HG02970 (cell line): ENCODE measurements around the gene EIF5A2.
"Not testable (repeated sequence)": the region's sequence is repeated elsewhere in the genome, so short reads cannot be mapped to it uniquely, and the experiment has no call there.

Source experiments
- ATAC-seq: cut with Tn5 transposase; IDR thresholded peaks from one replicate; pipeline ENCODE4 v1.9.1; 2021; ENCODE audit warnings: mild to moderate bottlenecking, moderate library complexity, moderate number of reproducible peaks; ENCODE audit not compliant: unreplicated experiment, low FRiP score

Gene EIF5A2

GRCh38 chr3:170897978-170898377 lies 10.5 kb downstream of the EIF5A2 start:
- no peak for ATAC-seq

- ATAC-seq = not testable (repeated sequence)
These were observed 11.2 kb downstream of the EIF5A2 start for GRCh38 chr3:170897199-170897598.

GRCh38 chr3:170896781-170897180 lies 11.7 kb downstream of the EIF5A2 start:
- no peak for ATAC-seq

- not testable (repeated sequence) for ATAC-seq
These were observed 12.1 kb downstream of the EIF5A2 start for GRCh38 chr3:170896333-170896732.

GRCh38 chr3:170893895-170894294 lies 14.5 kb downstream of the EIF5A2 start:
- no peak for ATAC-seq

- ATAC-seq = no peak
These were observed 18.8 kb downstream of the EIF5A2 start for GRCh38 chr3:170889630-170890029.

GRCh38 chr3:170889132-170889531 lies 19.3 kb downstream of the EIF5A2 start:
- ATAC-seq = no peak

GRCh38 chr3:170884109-170884930 lies 24.1 kb downstream of the EIF5A2 start:
- ATAC-seq = not testable (repeated sequence)

- not testable (repeated sequence) for ATAC-seq
These were observed 29.7 kb downstream of the EIF5A2 start for GRCh38 chr3:170878688-170879087.

- not testable (repeated sequence) for ATAC-seq
These were observed 31.1 kb downstream of the EIF5A2 start for GRCh38 chr3:170877311-170877710.

- ATAC-seq = no peak
These were observed 31.9 kb downstream of the EIF5A2 start for GRCh38 chr3:170876537-170876936.

GRCh38 chr3:170869645-170870593 lies 38.5 kb downstream of the EIF5A2 start, which contains the start of gene RPL22L1:
RPL22L1 (minus strand) TSS chr3:170870195; CDS start chr3:170870167, 28 bp downstream.
- ATAC-seq = peak; percentile 95

- no peak for ATAC-seq
These were observed 39.2 kb downstream of the EIF5A2 start for GRCh38 chr3:170869239-170869590.

- ATAC-seq = no peak
These were observed 39.7 kb downstream of the EIF5A2 start for GRCh38 chr3:170868577-170869238.

GRCh38 chr3:170867143-170867937 lies 41.1 kb downstream of the EIF5A2 start:
- no peak for ATAC-seq

- ATAC-seq = no peak
These were observed 41.9 kb downstream of the EIF5A2 start for GRCh38 chr3:170866499-170866898.

- no peak for ATAC-seq
These were observed 43.0 kb downstream of the EIF5A2 start for GRCh38 chr3:170865209-170866094.

GRCh38 chr3:170864525-170865208 lies 43.8 kb downstream of the EIF5A2 start:
- ATAC-seq = no peak
